CD4-positive, alpha-beta memory T cell (primary cell): ENCODE data around the gene CCDC170. TPM values are rescaled to one million over a fixed set of nuclear protein-coding genes. Genes with fewer than 3 reads are reported as not detected.

Experiments used
- polyA plus RNA-seq, 2 donors: library from polyadenylated mRNA; unstranded; fragments of 300-500 nt; fragmentation: Illumina TruSeq; gene quantifications; one replicate each; pipeline ENCODE4 v1.2.3, GENCODE V29; 2021
- total RNA-seq, 2 experiments: library from RNA; stranded (reverse); gene quantifications; one replicate each; pipeline ENCODE4 v1.2.3, GENCODE V29; 2021

The CCDC170 gene
- total and polyA plus RNA-seq, 4 experiments from 2014 or later = 0.11 to 0.23 TPM; not detected in 2

Other genes starting within 250 kb of the CCDC170 start
- 10 to 100 TPM; 27.9 to 29.5 TPM for gene ZBTB2, start 102.5 kb upstream of the CCDC170 start, total RNA-seq
- 10 to 100 TPM; 19.6 to 25.5 TPM for gene ZBTB2, start 102.5 kb upstream of the CCDC170 start, polyA plus RNA-seq
- 10 to 100 TPM; 17.0 to 17.5 TPM for gene RMND1, start 41.9 kb upstream of the CCDC170 start, total RNA-seq
- 10 to 100 TPM in 1 of 2 donors, 1 to 10 TPM in 1; 6.3 to 13.1 TPM for gene RMND1, start 41.9 kb upstream of the CCDC170 start, polyA plus RNA-seq